ENCODE measurements around the gene SUSD1. TPM values are rescaled to one million over a fixed set of nuclear protein-coding genes. Genes with fewer than 3 reads are reported as not detected.

SUSD1 gene
- total and polyA plus RNA-seq, 2 donors (not counting 1 experiment from before 2014, with no cell fraction given): 5.7 to 7.5 TPM

DNA sequence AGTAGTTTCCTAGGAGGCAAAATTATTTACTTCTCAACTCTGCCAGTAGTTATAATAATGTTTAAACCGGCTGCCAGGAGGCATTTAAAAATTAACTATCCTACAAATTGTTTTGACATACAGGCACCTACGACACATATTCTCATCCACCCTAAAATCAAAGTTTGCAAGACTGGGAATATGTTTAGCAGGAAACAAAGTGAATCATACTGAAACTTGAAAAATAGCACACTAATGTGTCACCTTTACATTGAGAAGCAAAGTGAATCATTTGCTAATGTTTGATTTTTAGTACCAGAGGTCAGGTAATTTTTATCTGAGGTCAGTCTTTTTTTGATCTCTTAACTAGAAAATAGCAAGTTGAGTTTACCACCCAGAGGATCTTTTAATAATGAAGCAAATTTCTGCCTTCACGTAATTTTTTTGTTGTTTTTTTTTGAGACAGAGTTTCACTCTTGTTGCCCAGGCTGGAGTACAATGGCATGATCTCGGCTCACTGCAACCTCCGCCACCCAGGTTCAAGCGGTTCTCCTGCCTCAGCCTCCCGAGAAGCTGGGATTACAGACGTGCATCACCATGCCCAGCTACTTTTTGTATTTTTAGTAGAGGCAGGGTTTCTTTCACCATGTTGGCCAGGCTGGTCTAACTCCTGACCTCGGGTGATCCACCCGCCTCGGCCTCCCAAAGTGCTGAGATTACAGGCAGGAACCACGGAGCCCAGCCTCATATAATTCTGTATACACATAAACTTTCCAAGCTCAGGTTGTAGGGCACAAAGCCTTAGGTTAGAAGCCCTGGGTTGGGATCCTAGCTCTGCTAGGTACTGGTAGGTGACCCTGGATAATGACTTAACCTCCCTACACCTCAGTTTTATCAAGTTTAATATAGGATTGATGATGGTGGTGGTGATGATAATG lies 154.2 kb downstream of the SUSD1 start:
- peaks cover 35% of the 10 kb centered on the region for H3K4me1 Mint-ChIP-seq
- ATAC-seq (ENCODE audit: low read depth) (no peak), DNase-seq (no peak)
- H3K4me2 ChIP-seq (replicated peaks; ENCODE audit: low read depth, low read length, poor library complexity, severe bottlenecking): peak overlapping the region; percentile 63
- WGBS (ENCODE audit: insufficient coverage): 83% methylated on average over 5 of the region's 12 CpGs
- intact Hi-C loops (cut with micrococcal nuclease): loop anchor here (1.0 kb wide), 1 partner anchor 7 kb away; no protein-coding TSS in a partner anchor
- no peak for TF ChIP-seq EZH2 (IDR thresholded peaks at IDR 0.05; ENCODE audit: borderline replicate concordance, insufficient read depth, low read depth, low read length, poor library complexity, severe bottlenecking)
- TF ChIP-seq, protein P1, sequence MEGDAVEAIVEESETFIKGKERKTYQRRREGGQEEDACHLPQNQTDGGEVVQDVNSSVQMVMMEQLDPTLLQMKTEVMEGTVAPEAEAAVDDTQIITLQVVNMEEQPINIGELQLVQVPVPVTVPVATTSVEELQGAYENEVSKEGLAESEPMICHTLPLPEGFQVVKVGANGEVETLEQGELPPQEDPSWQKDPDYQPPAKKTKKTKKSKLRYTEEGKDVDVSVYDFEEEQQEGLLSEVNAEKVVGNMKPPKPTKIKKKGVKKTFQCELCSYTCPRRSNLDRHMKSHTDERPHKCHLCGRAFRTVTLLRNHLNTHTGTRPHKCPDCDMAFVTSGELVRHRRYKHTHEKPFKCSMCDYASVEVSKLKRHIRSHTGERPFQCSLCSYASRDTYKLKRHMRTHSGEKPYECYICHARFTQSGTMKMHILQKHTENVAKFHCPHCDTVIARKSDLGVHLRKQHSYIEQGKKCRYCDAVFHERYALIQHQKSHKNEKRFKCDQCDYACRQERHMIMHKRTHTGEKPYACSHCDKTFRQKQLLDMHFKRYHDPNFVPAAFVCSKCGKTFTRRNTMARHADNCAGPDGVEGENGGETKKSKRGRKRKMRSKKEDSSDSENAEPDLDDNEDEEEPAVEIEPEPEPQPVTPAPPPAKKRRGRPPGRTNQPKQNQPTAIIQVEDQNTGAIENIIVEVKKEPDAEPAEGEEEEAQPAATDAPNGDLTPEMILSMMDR (IDR thresholded peaks at IDR 0.05): no peak
- peaks cover 21 to 24% of the 10 kb centered on the region in 2 donors for H3K4me1 ChIP-seq (ENCODE audit: control insufficient read depth in 2 of 2, insufficient read depth in 2 of 2, low read length in 2 of 2)
- H3K27ac Mint-ChIP-seq: peak overlapping the region; percentile 47
- H3K9me3 Mint-ChIP-seq (ENCODE audit: insufficient read depth): no peaks in the 10 kb centered on the region
- no peaks in the 10 kb centered on the region for H3K79me2 ChIP-seq (ENCODE audit: control insufficient read depth, insufficient read depth, low read length)
- no peak overlapping the region for H2AFZ ChIP-seq (ENCODE audit: insufficient read depth, low read depth, low read length, poor library complexity, severe bottlenecking)
- H4K20me1 ChIP-seq (ENCODE audit: control insufficient read depth, insufficient read depth, low read length, poor library complexity, severe bottlenecking): no peaks in the 10 kb centered on the region
- H3K27me3 ChIP-seq (replicated peaks in 1 of 4; ENCODE audit: control extremely low read depth in 1 of 4, control insufficient read depth in 3 of 4, insufficient read depth in 4 of 4, low read length in 3 of 4): no peaks in the 10 kb centered on the region
- no peaks in the 10 kb centered on the region for H3K9me3 ChIP-seq (ENCODE audit: control extremely low read depth in 1 of 3, control insufficient read depth in 2 of 3, insufficient read depth in 1 of 3, low read length in 2 of 3)
- no peaks in the 10 kb centered on the region for H3K27me3 Mint-ChIP-seq
- H3K27ac ChIP-seq (ENCODE audit: low read length in 2 of 2): no peak overlapping the region
- H3K9ac ChIP-seq (ENCODE audit: low read length): no peak overlapping the region
- POLR2A ChIA-PET: interaction anchor here (0.6 kb wide), 1 partner anchor 35 kb away, joined by 5 read pairs; no protein-coding TSS in a partner anchor
- H3K4me3 ChIP-seq (ENCODE audit: control extremely low read depth in 1 of 5, extremely low read depth in 1 of 5, insufficient read depth in 1 of 5, low read depth in 2 of 5, low read length in 4 of 5): peak overlapping the region in 1 of 5 experiments; percentile 27
- H3K4me3 Mint-ChIP-seq: peak overlapping the region; percentile 63
- CTCF ChIA-PET: interaction anchor here (0.7 kb wide), 1 partner anchor 76 kb away, joined by 4 read pairs; no protein-coding TSS in a partner anchor
- no peaks in the 10 kb centered on the region for H3K36me3 ChIP-seq (replicated peaks in 1 of 2; ENCODE audit: control extremely low read depth in 1 of 2, control insufficient read depth in 1 of 2, extremely low read depth in 1 of 2, insufficient read depth in 2 of 2, low read length in 1 of 2)

- TF ChIP-seq, protein P1 (IDR thresholded peaks at IDR 0.05): no peak
- no peak for TF ChIP-seq EZH2 (IDR thresholded peaks at IDR 0.05; ENCODE audit: borderline replicate concordance, insufficient read depth, low read depth, low read length, poor library complexity, severe bottlenecking)
- intact Hi-C loops (cut with micrococcal nuclease): loop anchor here (10.0 kb wide), 1 partner anchor 47 kb away; no protein-coding TSS in a partner anchor
- H3K9me3 ChIP-seq (ENCODE audit: control extremely low read depth in 1 of 3, control insufficient read depth in 2 of 3, insufficient read depth in 1 of 3, low read length in 2 of 3): no peaks in the 10 kb centered on the region
- no peak overlapping the region for H3K4me3 ChIP-seq (ENCODE audit: control extremely low read depth in 1 of 5, extremely low read depth in 1 of 5, insufficient read depth in 1 of 5, low read depth in 2 of 5, low read length in 4 of 5)
- no peak overlapping the region for H3K9ac ChIP-seq (ENCODE audit: low read length)
- Mint-ChIP-seq H3K9me3 (ENCODE audit: insufficient read depth) (no peaks in the 10 kb centered on the region), H3K4me3 (no peak overlapping the region), H3K4me1 (peaks cover 54% of the 10 kb centered on the region), H3K27ac (no peak overlapping the region), H3K27me3 (no peaks in the 10 kb centered on the region)
- H3K79me2 ChIP-seq (ENCODE audit: control insufficient read depth, insufficient read depth, low read length): no peaks in the 10 kb centered on the region
- no peak overlapping the region for H3K4me2 ChIP-seq (replicated peaks; ENCODE audit: low read depth, low read length, poor library complexity, severe bottlenecking)
- no peak for DNase-seq
- H3K27me3 ChIP-seq (replicated peaks in 1 of 4; ENCODE audit: control extremely low read depth in 1 of 4, control insufficient read depth in 3 of 4, insufficient read depth in 4 of 4, low read length in 3 of 4): no peaks in the 10 kb centered on the region
- no peak for ATAC-seq (ENCODE audit: low read depth)
- H3K27ac ChIP-seq (ENCODE audit: low read length in 2 of 2): no peak overlapping the region
- no peaks in the 10 kb centered on the region for H3K36me3 ChIP-seq (replicated peaks in 1 of 2; ENCODE audit: control extremely low read depth in 1 of 2, control insufficient read depth in 1 of 2, extremely low read depth in 1 of 2, insufficient read depth in 2 of 2, low read length in 1 of 2)
- no peaks in the 10 kb centered on the region for H4K20me1 ChIP-seq (ENCODE audit: control insufficient read depth, insufficient read depth, low read length, poor library complexity, severe bottlenecking)
- peaks cover 43 to 44% of the 10 kb centered on the region in 2 donors for H3K4me1 ChIP-seq (ENCODE audit: control insufficient read depth in 2 of 2, insufficient read depth in 2 of 2, low read length in 2 of 2)
- ChIA-PET POLR2A (no interaction called here), CTCF (no interaction called here)
- no peak overlapping the region for H2AFZ ChIP-seq (ENCODE audit: insufficient read depth, low read depth, low read length, poor library complexity, severe bottlenecking)
- 100% methylated on average over 1 of the region's 5 CpGs for WGBS (ENCODE audit: insufficient coverage)
These were observed 157.2 kb downstream of the SUSD1 start for GRCh38 chr9:112017878-112018277.

All from B cell (primary cell).